Neural crest cell (in vitro differentiated cells): Measurements from ENCODE around the gene SPRED1. TPM values are rescaled to one million over a fixed set of nuclear protein-coding genes. Genes with fewer than 3 reads are reported as not detected.

ENCODE experiments used
- DNase-seq: peaks from one replicate; pipeline ENCODE4 v3.0.0; 2021; ENCODE audit warnings: low read depth, mixed read lengths, low spot score
- H3K27ac Mint-ChIP-seq: one replicate; pipeline ENCODE4 v1.8.0; 2021; ENCODE audit warnings: mild to moderate bottlenecking, mixed read lengths; ENCODE audit not compliant: unreplicated experiment
- H3K27me3 Mint-ChIP-seq: 2 replicates; pipeline ENCODE4 v1.8.0; 2021; ENCODE audit warnings: low read depth, mild to moderate bottlenecking, mixed read lengths
- H3K36me3 Mint-ChIP-seq: 2 replicates; pipeline ENCODE4 v1.8.0; 2021; ENCODE audit warnings: low read depth, mild to moderate bottlenecking, mixed read lengths
- H3K4me1 Mint-ChIP-seq: 2 replicates; pipeline ENCODE4 v1.8.0; 2021; ENCODE audit warnings: mixed read lengths
- H3K4me3 Mint-ChIP-seq: one replicate; pipeline ENCODE4 v1.8.0; 2021; ENCODE audit warnings: mild to moderate bottlenecking, mixed read lengths
- H3K9me3 Mint-ChIP-seq: 2 replicates; pipeline ENCODE4 v1.8.0; 2021; ENCODE audit warnings: mixed read lengths
- total RNA-seq: library from RNA; stranded (reverse); gene quantifications from 2 replicates; pipeline ENCODE4 v1.2.1, GENCODE V29; 2021
- TF ChIP-seq, protein P1 (sequence below): fragments of 200-600 bp; sonication (generic); conservative IDR thresholded peaks from 2 replicates; pipeline ENCODE4 v1.5.0; 2021; ENCODE audit warnings: antibody characterized with exemption, mild to moderate bottlenecking

SPRED1 gene
- total RNA-seq, 1 donor from 2014 or later: 44.2 TPM

DNA sequence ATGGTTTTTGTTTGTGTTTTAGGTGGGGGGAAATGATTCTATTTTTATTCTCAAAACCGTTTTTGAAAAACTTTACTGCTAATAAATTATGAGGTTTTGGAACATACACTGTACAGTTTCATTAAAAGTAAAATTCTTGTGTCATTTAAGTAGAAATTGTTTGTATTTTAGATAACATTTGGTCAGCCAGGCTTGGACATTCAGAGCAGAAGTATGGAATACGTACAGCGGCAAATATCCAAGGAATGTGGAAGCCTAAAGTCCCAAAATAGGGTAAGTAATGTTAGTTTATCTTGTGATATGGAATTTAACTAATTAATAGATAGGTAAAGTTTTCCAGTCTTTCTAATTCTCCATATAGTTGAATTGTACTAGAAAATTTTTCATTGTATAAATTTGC is 96.6 kb downstream of the SPRED1 start:
- H3K4me1 Mint-ChIP-seq: peaks cover 14% of the 10 kb centered on the region
- TF ChIP-seq, protein P1, sequence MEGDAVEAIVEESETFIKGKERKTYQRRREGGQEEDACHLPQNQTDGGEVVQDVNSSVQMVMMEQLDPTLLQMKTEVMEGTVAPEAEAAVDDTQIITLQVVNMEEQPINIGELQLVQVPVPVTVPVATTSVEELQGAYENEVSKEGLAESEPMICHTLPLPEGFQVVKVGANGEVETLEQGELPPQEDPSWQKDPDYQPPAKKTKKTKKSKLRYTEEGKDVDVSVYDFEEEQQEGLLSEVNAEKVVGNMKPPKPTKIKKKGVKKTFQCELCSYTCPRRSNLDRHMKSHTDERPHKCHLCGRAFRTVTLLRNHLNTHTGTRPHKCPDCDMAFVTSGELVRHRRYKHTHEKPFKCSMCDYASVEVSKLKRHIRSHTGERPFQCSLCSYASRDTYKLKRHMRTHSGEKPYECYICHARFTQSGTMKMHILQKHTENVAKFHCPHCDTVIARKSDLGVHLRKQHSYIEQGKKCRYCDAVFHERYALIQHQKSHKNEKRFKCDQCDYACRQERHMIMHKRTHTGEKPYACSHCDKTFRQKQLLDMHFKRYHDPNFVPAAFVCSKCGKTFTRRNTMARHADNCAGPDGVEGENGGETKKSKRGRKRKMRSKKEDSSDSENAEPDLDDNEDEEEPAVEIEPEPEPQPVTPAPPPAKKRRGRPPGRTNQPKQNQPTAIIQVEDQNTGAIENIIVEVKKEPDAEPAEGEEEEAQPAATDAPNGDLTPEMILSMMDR: no peak
- peaks cover 13% of the 10 kb centered on the region for H3K36me3 Mint-ChIP-seq
- H3K9me3 Mint-ChIP-seq: no peaks in the 10 kb centered on the region
- no peak overlapping the region for H3K4me3 Mint-ChIP-seq
- no peaks in the 10 kb centered on the region for H3K27me3 Mint-ChIP-seq
- no peak overlapping the region for H3K27ac Mint-ChIP-seq
- DNase-seq: no peak

- no peaks in the 10 kb centered on the region for H3K27me3 Mint-ChIP-seq
- TF ChIP-seq, protein P1: no peak
- peaks cover 7% of the 10 kb centered on the region for H3K36me3 Mint-ChIP-seq
- H3K9me3 Mint-ChIP-seq: no peaks in the 10 kb centered on the region
- no peak overlapping the region for H3K27ac Mint-ChIP-seq
- no peak for DNase-seq
- no peak overlapping the region for H3K4me3 Mint-ChIP-seq
- H3K4me1 Mint-ChIP-seq: peaks cover 10% of the 10 kb centered on the region
Measured at GRCh38 chr15:38351466-38351865, 98.8 kb downstream of the SPRED1 start.

DNA sequence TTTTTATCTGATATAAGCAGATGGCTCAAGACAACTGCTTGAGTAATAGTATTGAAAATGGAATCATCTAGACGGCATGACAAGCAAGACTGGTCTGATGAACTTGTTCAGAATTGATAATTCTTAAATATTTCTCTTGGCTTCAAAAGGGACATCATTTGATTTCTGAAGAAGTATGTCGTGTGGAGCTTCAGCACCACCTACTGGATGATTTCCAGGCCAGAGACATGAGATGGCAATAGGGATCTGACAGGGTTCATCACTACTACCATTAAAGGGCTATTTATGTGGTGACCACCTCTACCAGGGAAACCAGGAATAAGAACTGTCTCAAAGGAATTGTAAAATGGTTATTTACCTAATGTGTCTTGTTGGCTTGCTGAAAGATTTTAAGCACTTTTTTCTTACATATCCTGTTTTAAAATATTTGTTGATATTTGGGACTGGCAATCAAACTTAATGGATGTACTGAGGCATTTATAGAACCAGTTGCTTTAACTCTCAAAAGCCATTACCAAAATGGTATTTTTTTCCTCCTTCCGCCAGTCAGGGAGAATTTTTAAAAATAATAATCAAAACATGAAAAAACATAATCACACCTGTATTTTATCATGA is 101.8 kb downstream of the SPRED1 start:
- DNase-seq: peak; percentile 55
- H3K9me3 Mint-ChIP-seq: no peaks in the 10 kb centered on the region

GRCh38 chr15:38362355-38362754 is 109.7 kb downstream of the SPRED1 start:
- no peaks in the 10 kb centered on the region for H3K27me3 Mint-ChIP-seq
- TF ChIP-seq, protein P1: no peak
- peaks cover 3% of the 10 kb centered on the region for H3K36me3 Mint-ChIP-seq

More for the DNA sequence above, 101.8 kb downstream of the SPRED1 start:
- no peak overlapping the region for H3K27ac Mint-ChIP-seq
- peaks cover 8% of the 10 kb centered on the region for H3K36me3 Mint-ChIP-seq
- TF ChIP-seq, protein P1: peak; percentile 89
- no peak overlapping the region for H3K4me3 Mint-ChIP-seq
- peaks cover 5% of the 10 kb centered on the region for H3K4me1 Mint-ChIP-seq
- no peaks in the 10 kb centered on the region for H3K27me3 Mint-ChIP-seq

GRCh38 chr15:38367476-38367875 is 114.8 kb downstream of the SPRED1 start:
- peaks cover 10% of the 10 kb centered on the region for H3K9me3 Mint-ChIP-seq
- DNase-seq: no peak
- no peak overlapping the region for H3K27ac Mint-ChIP-seq
- no peaks in the 10 kb centered on the region for H3K36me3 Mint-ChIP-seq
- no peak overlapping the region for H3K4me3 Mint-ChIP-seq
- TF ChIP-seq, protein P1: no peak
- no peaks in the 10 kb centered on the region for H3K27me3 Mint-ChIP-seq
- no peaks in the 10 kb centered on the region for H3K4me1 Mint-ChIP-seq

More at GRCh38 chr15:38362355-38362754, 109.7 kb downstream of the SPRED1 start:
- Mint-ChIP-seq H3K4me1 (peaks cover 12% of the 10 kb centered on the region), H3K27ac (no peak overlapping the region), H3K4me3 (no peak overlapping the region), H3K9me3 (peaks cover 4% of the 10 kb centered on the region)
- no peak for DNase-seq
